ENCODE results near the gene SMIM41. TPM values are rescaled to one million over a fixed set of nuclear protein-coding genes. Genes with fewer than 3 reads are reported as not detected.

Gene SMIM41
- total and polyA plus RNA-seq, 10 donors, result 0.64 to 8.1 (median 2.0) TPM

DNA sequence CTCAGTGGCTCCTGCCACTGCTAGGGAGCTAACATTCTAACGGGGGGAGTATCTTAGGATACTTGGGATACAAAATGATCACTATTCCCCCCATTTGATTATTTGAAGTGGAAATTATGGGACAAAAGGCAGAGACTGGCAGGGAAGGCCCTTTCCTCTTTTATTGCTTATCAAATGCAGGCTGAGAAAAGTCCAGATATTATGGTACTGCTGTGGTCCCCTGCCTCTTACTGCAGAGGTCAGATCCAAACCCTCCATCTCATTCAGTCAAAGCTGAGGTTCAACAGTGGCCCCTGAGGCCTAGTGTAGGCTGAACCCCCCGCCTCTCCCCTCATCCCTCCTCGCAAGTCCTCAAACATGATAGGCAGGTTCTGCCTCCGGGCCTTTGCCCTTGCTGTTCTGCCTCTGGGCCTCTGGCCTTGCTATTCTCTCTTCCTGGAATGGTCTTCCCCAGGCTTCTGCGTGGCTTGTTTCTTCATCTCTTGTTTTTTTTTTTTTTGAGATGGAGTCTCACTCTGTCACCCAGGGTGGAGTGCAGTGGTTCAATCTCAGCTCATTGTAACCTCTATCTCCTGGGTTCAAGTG lies 78.2 kb downstream of the SMIM41 start:
- peaks cover 0 to 8% (median under 1%) of the 10 kb centered on the region in 7 donors for H3K27me3 ChIP-seq (replicated peaks in 1 of 7)
- no peaks in the 10 kb centered on the region for H3K36me3 ChIP-seq
- no peak overlapping the region for H3K4me3 ChIP-seq
- DNase-seq, result no peak
- TF ChIP-seq POLR2A (IDR thresholded peaks at IDR 0.05) (no peak), POLR2AphosphoS5 (IDR thresholded peaks at IDR 0.05) (no peak)
- TF ChIP-seq, protein P1, sequence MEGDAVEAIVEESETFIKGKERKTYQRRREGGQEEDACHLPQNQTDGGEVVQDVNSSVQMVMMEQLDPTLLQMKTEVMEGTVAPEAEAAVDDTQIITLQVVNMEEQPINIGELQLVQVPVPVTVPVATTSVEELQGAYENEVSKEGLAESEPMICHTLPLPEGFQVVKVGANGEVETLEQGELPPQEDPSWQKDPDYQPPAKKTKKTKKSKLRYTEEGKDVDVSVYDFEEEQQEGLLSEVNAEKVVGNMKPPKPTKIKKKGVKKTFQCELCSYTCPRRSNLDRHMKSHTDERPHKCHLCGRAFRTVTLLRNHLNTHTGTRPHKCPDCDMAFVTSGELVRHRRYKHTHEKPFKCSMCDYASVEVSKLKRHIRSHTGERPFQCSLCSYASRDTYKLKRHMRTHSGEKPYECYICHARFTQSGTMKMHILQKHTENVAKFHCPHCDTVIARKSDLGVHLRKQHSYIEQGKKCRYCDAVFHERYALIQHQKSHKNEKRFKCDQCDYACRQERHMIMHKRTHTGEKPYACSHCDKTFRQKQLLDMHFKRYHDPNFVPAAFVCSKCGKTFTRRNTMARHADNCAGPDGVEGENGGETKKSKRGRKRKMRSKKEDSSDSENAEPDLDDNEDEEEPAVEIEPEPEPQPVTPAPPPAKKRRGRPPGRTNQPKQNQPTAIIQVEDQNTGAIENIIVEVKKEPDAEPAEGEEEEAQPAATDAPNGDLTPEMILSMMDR (IDR thresholded peaks at IDR 0.05 in 8 of 11, conservative IDR thresholded peaks at IDR 0.05 in 3 of 11), result no peak
- no peak overlapping the region for H3K27ac ChIP-seq
- H3K4me1 ChIP-seq, result peaks cover 0 to 3% (median under 1%) of the 10 kb centered on the region in 6 donors
- WGBS, 5 donors, result 80 to 89% (median 85%) methylated on average over 5 of the region's 5 CpGs
- no peaks in the 10 kb centered on the region for H3K9me3 ChIP-seq
- intact Hi-C loops (cut with DNase I; ENCODE audit: low total_unique reads), result loop anchor here (2.0 to 10.0 kb wide), 3 partner anchors 171 to 827 kb away; no protein-coding TSS in a partner anchor

Other genes starting within 250 kb of the SMIM41 start
- gene FIGNL2, start 231.0 kb upstream of the SMIM41 start, total RNA-seq, result 1 to 10 TPM in 6 of 7 donors, under 1 TPM in 1; 0.83 to 3.0 (median 1.6) TPM
- gene FIGNL2, start 231.0 kb upstream of the SMIM41 start, polyA plus RNA-seq, result under 1 TPM; 0.20 to 0.51 (median 0.20) TPM
- not detected for gene ANKRD33, start 191.6 kb upstream of the SMIM41 start, total RNA-seq
- gene ANKRD33, start 191.6 kb upstream of the SMIM41 start, polyA plus RNA-seq, result not detected
- 100 to 1,000 TPM in 2 of 7 donors, 10 to 100 TPM in 5; 58.6 to 109 (median 92.3) TPM for gene ACVRL1, start 172.2 kb upstream of the SMIM41 start, total RNA-seq
- 10 to 100 TPM; 12.5 to 21.0 (median 13.5) TPM for gene ACVRL1, start 172.2 kb upstream of the SMIM41 start, polyA plus RNA-seq
- 10 to 100 TPM; 15.7 to 27.6 (median 23.5) TPM for gene ACVR1B, start 128.0 kb upstream of the SMIM41 start, total RNA-seq
- gene ACVR1B, start 128.0 kb upstream of the SMIM41 start, polyA plus RNA-seq, result 1 to 10 TPM; 2.8 to 7.4 (median 2.8) TPM
- 100 to 1,000 TPM in 1 of 7 donors, 10 to 100 TPM in 6; 31.7 to 141 (median 69.5) TPM for gene TAMALIN, start 72.8 kb upstream of the SMIM41 start, total RNA-seq
- 10 to 100 TPM; 25.5 to 38.2 (median 35.2) TPM for gene TAMALIN, start 72.8 kb upstream of the SMIM41 start, polyA plus RNA-seq
- gene NR4A1, start 28.3 kb upstream of the SMIM41 start, total RNA-seq, result 100 to 1,000 TPM in 1 of 7 donors, 10 to 100 TPM in 6; 12.0 to 113 (median 58.4) TPM
- 10 to 100 TPM; 11.8 to 43.5 (median 13.7) TPM for gene NR4A1, start 28.3 kb upstream of the SMIM41 start, polyA plus RNA-seq
- gene ATG101, start 9.7 kb upstream of the SMIM41 start, total RNA-seq, result 10 to 100 TPM; 23.5 to 40.1 (median 32.3) TPM
- gene ATG101, start 9.7 kb upstream of the SMIM41 start, polyA plus RNA-seq, result 10 to 100 TPM; 32.0 to 81.1 (median 35.3) TPM
- gene KRT80, start 112.3 kb downstream of the SMIM41 start, total RNA-seq, result under 1 TPM in 2 of 7 donors, not detected in 5; 0.17 to 0.37 TPM
- under 1 TPM in 1 of 3 donors, not detected in 2; 0.03 TPM for gene KRT80, start 112.3 kb downstream of the SMIM41 start, polyA plus RNA-seq
- 1 to 10 TPM in 1 of 7 donors, under 1 TPM in 3, not detected in 3; 0.73 to 1.5 (median 0.83) TPM for gene KRT7, start 153.5 kb downstream of the SMIM41 start, total RNA-seq
- gene KRT7, start 153.5 kb downstream of the SMIM41 start, polyA plus RNA-seq, result 1 to 10 TPM; 1.2 to 1.9 (median 1.6) TPM
- under 1 TPM in 2 of 7 donors, not detected in 5; 0.17 to 0.26 TPM for gene KRT86, start 194.9 kb downstream of the SMIM41 start, total RNA-seq
- gene KRT86, start 194.9 kb downstream of the SMIM41 start, polyA plus RNA-seq, result under 1 TPM in 2 of 3 donors, not detected in 1; 0.08 to 0.09 TPM
- not detected for gene KRT81, start 211.8 kb downstream of the SMIM41 start, total RNA-seq
- under 1 TPM in 2 of 3 donors, not detected in 1; 0.05 to 0.37 TPM for gene KRT81, start 211.8 kb downstream of the SMIM41 start, polyA plus RNA-seq
- not detected for gene KRT83, start 241.7 kb downstream of the SMIM41 start, total RNA-seq
- gene KRT83, start 241.7 kb downstream of the SMIM41 start, polyA plus RNA-seq, result not detected